ENCODE results near the gene CTXN3. TPM values are rescaled to one million over a fixed set of nuclear protein-coding genes. Genes with fewer than 3 reads are reported as not detected.

The CTXN3 gene
- total RNA-seq, 2 experiments from 2014 or later: not detected

GRCh38 chr5:127685662-127686061 is 36.8 kb downstream of the CTXN3 start:
- H3K36me3 Mint-ChIP-seq (ENCODE audit: low read depth): no peaks in the 10 kb centered on the region
- no peak for DNase-seq
- intact Hi-C loops (cut with micrococcal nuclease): no loop called here
- TF ChIP-seq CTCF (IDR thresholded peaks at IDR 0.05): no peak
- no peaks in the 10 kb centered on the region for H3K4me1 Mint-ChIP-seq (ENCODE audit: low read depth)
- POLR2A ChIA-PET: no interaction called here
- no peak overlapping the region for H3K4me3 Mint-ChIP-seq
- H3K27ac Mint-ChIP-seq: no peak overlapping the region
- ATAC-seq: no peak
- H3K9me3 Mint-ChIP-seq: no peaks in the 10 kb centered on the region
- H3K27me3 Mint-ChIP-seq: peaks cover 2% of the 10 kb centered on the region
- CTCF ChIA-PET: no interaction called here

GRCh38 chr5:127686424-127686823 is 37.5 kb downstream of the CTXN3 start:
- Mint-ChIP-seq H3K4me1 (ENCODE audit: low read depth) (no peaks in the 10 kb centered on the region), H3K36me3 (ENCODE audit: low read depth) (no peaks in the 10 kb centered on the region), H3K27me3 (peaks cover 1% of the 10 kb centered on the region), H3K27ac (no peak overlapping the region), H3K9me3 (no peaks in the 10 kb centered on the region), H3K4me3 (no peak overlapping the region)
- TF ChIP-seq CTCF (IDR thresholded peaks at IDR 0.05): no peak
- ATAC-seq (no peak), DNase-seq (no peak)
- ChIA-PET POLR2A (no interaction called here), CTCF (no interaction called here)
- intact Hi-C loops (cut with micrococcal nuclease): no loop called here

- Mint-ChIP-seq H3K4me3 (no peak overlapping the region), H3K4me1 (ENCODE audit: low read depth) (no peaks in the 10 kb centered on the region), H3K27me3 (peaks cover 2% of the 10 kb centered on the region), H3K9me3 (no peaks in the 10 kb centered on the region), H3K27ac (no peak overlapping the region), H3K36me3 (ENCODE audit: low read depth) (no peaks in the 10 kb centered on the region)
- ATAC-seq (no peak), DNase-seq (no peak)
- ChIA-PET POLR2A (no interaction called here), CTCF (no interaction called here)
- no peak for TF ChIP-seq CTCF (IDR thresholded peaks at IDR 0.05)
- intact Hi-C loops (cut with micrococcal nuclease): no loop called here
Measured at GRCh38 chr5:127694518-127695171, 45.8 kb downstream of the CTXN3 start.

GRCh38 chr5:127695346-127695745 is 46.5 kb downstream of the CTXN3 start:
- CTCF ChIA-PET: no interaction called here
- H3K36me3 Mint-ChIP-seq (ENCODE audit: low read depth): no peaks in the 10 kb centered on the region

GRCh38 chr5:127696683-127697082 is 47.8 kb downstream of the CTXN3 start:
- no peak for ATAC-seq
- Mint-ChIP-seq H3K27me3 (peaks cover 2% of the 10 kb centered on the region), H3K4me1 (ENCODE audit: low read depth) (no peaks in the 10 kb centered on the region), H3K9me3 (no peaks in the 10 kb centered on the region), H3K4me3 (no peak overlapping the region), H3K27ac (no peak overlapping the region), H3K36me3 (ENCODE audit: low read depth) (no peaks in the 10 kb centered on the region)
- intact Hi-C loops (cut with micrococcal nuclease): no loop called here
- POLR2A ChIA-PET: no interaction called here
- no peak for DNase-seq
- CTCF ChIA-PET: no interaction called here
- no peak for TF ChIP-seq CTCF (IDR thresholded peaks at IDR 0.05)

More at GRCh38 chr5:127695346-127695745, 46.5 kb downstream of the CTXN3 start:
- no peaks in the 10 kb centered on the region for H3K4me1 Mint-ChIP-seq (ENCODE audit: low read depth)
- no peaks in the 10 kb centered on the region for H3K9me3 Mint-ChIP-seq
- peaks cover 2% of the 10 kb centered on the region for H3K27me3 Mint-ChIP-seq
- intact Hi-C loops (cut with micrococcal nuclease): no loop called here
- H3K27ac Mint-ChIP-seq: no peak overlapping the region
- ATAC-seq (no peak), DNase-seq (no peak)
- no peak for TF ChIP-seq CTCF (IDR thresholded peaks at IDR 0.05)
- POLR2A ChIA-PET: no interaction called here
- H3K4me3 Mint-ChIP-seq: no peak overlapping the region

Measured in activated CD8-positive, alpha-beta T cell treated with anti-CD3 and anti-CD28 coated beads for 36 hours (primary cell).